GM18526 (cell line): ENCODE measurements around the gene DMD.

ENCODE experiments used
- POLR2A ChIP-seq: IDR thresholded peaks from 3 replicates; pipeline ENCODE4 v1.6.1; 2011; ENCODE audit not compliant: insufficient read length; ENCODE audit errors: extremely low read depth

The DMD gene

GRCh38 chrX:31702222-31702621 lies 1509.1 kb downstream of the DMD start:
- TF ChIP-seq POLR2A, result no peak

DNA sequence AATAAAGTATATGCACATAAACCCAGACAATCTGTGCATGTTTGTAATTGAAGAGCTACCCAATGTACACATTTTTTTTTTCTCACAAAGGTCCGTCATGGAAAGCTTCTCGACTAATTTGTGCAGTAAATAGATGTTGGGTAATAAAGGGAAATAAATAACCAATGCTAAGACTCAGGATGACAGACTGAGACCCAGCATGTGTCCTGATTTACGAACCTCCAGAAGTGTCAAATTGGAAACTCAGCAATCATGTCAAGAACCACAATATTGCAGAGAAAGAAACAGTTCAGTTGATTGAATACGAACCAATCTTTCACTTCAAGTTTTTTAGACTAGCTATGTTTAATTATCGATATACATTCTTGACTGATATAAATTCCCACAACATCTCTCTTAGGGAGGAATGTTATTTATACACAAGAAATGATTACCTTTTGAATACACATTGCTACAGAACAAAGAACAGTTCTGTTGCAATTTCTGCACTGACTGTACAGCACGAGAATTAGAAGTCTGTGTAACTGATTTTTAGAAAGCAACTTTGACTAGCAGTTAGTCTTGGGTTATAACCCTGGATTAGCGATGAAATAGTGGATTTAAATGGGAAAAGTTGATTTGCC lies 1513.9 kb downstream of the DMD start:
- TF ChIP-seq POLR2A, result no peak

GRCh38 chrX:31679861-31680260 lies 1531.5 kb downstream of the DMD start:
- TF ChIP-seq POLR2A, result no peak

- TF ChIP-seq POLR2A, result no peak
Measured at GRCh38 chrX:31670245-31670644, 1541.1 kb downstream of the DMD start.

DNA sequence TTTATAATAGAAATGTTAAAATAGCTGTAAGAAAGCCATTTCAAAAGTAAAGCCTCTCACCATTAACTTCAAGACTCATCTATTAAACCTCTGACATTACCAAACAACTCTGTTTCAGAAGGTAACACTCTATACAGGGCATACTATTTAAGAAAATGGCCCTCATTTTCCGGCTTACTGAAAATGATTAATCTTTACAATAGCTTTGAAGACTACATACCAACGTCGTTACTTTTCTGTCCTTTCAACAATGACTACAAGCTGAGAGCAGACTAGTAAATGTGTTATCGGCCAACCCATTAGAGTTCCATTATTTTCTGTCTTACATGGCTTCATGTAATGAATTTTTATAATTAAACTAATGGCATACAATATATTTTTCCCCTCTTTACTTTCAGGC lies 1545.9 kb downstream of the DMD start:
- TF ChIP-seq POLR2A, result no peak

GRCh38 chrX:31663172-31663571 lies 1548.2 kb downstream of the DMD start:
- TF ChIP-seq POLR2A, result no peak

DNA sequence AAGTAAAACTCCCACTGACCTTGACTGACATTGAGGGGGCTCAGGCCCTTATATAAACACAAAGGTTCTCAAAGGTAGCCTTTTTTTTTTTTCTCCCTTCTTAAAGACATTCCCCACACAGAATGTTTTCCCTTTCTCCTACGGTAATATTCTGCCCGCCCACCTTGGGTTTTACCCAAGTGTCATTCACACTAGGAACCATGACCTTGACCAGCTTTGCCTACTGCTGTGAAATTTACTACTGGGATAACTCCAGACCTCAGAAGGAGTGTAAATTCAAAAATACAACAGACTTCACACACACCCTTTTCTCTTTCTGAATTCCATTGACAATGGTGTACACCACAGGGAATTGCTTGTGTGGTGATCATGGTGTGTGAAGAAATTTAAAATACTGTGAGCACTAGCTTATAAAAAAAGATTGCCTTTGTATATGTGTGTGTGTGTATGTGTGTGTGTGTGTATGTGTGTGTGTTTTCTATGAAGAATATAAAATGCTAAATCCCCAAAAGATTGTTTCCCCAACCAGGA lies 1550.0 kb downstream of the DMD start:
- no peak for TF ChIP-seq POLR2A

- TF ChIP-seq POLR2A, result no peak
Measured at GRCh38 chrX:31658360-31658759, 1553.0 kb downstream of the DMD start.

DNA sequence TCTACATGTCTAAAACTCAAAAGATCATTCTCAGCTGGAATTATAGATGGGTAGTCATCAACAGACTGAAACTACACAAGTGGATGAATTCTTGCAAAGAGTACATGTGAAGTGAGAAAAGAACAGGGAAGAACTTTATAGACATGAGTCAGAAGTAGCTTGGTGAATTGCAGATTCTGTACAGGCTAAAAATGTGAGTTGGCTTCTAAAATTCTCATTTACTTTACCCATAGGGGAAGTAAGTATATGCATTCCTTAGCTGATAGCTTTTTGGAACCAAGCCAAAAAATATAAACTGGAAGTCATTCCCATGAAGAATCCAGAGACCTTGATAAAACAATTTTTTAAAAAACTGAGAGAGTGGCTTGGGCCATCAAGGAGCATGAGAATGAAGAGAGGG lies 1555.3 kb downstream of the DMD start:
- TF ChIP-seq POLR2A, result no peak

DNA sequence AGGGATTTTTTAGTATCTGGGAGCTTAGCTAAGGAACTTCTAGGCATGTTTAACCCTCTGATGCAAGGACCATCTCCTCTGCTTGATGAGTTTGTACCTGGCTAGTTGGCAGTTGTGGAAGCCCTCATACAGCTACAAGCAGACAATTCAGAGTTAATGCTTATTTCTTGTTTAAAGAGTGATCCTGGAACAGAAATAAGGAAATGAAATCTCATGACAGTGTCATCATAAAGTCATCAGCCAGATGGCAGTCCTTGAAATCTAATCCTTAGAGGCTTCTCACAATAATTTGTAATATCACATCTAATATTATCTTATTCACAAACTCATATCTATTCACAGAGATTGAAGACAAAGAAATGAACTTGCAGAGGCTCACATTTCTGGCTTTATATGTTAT lies 1557.9 kb downstream of the DMD start:
- no peak for TF ChIP-seq POLR2A

- no peak for TF ChIP-seq POLR2A
Measured at GRCh38 chrX:31652650-31653049, 1558.7 kb downstream of the DMD start.

GRCh38 chrX:31649201-31649600 lies 1562.1 kb downstream of the DMD start:
- no peak for TF ChIP-seq POLR2A

DNA sequence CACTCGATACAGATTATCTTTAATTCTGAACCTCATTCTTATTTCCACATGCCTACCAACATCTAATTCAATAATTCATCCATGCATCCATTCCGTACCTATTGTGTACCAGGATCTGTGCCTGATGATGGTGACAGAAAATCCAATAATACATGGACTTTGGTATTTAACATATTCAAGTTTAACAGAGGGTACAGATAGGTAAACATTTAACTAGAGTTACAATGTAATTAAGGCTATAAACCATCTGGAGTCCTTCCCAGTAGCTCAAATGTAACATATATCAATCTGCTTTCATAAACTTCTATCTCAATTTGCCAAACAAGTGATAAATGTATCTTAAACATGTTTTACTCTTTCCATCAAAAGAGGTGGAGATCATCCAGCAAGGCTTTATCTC lies 1578.0 kb downstream of the DMD start:
- TF ChIP-seq POLR2A, result no peak

- TF ChIP-seq POLR2A, result no peak
Measured at GRCh38 chrX:31629195-31629594, 1582.2 kb downstream of the DMD start.

DNA sequence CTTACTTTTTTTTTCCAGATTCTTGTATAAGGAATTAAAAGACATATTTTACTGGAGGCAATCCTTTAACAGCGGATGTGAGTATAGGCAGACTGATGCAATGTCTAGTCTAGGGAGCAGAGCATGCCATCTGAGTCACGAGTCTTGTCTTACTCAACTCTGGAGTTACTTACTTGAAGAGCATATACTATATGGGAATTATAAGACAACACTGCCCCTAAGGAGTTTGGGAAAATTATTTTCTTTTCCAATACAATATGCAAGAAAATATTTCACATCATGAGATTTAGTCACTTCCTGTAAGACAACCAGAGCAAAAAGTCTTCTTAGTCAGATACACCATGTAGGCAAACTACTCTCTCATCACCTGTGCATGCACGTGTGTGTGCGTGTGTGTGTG lies 1602.2 kb downstream of the DMD start:
- no peak for TF ChIP-seq POLR2A

- no peak for TF ChIP-seq POLR2A
Measured at GRCh38 chrX:31608638-31609037, 1602.7 kb downstream of the DMD start.

- TF ChIP-seq POLR2A, result no peak
Measured at GRCh38 chrX:31606771-31607170, 1604.6 kb downstream of the DMD start.
